Middle frontal gyrus (tissue), 1 donor: ENCODE measurements around the gene EPHB1.
"Not testable (repeated sequence)": the region's sequence is repeated elsewhere in the genome, so short reads cannot be mapped to it uniquely, and the experiment has no call there.

Source experiments
- DNase-seq: peaks from one replicate; pipeline ENCODE4 v3.0.0-alpha.2; 2015; ENCODE audit warnings: low spot score; ENCODE audit errors: extremely low spot score

The EPHB1 gene

DNA sequence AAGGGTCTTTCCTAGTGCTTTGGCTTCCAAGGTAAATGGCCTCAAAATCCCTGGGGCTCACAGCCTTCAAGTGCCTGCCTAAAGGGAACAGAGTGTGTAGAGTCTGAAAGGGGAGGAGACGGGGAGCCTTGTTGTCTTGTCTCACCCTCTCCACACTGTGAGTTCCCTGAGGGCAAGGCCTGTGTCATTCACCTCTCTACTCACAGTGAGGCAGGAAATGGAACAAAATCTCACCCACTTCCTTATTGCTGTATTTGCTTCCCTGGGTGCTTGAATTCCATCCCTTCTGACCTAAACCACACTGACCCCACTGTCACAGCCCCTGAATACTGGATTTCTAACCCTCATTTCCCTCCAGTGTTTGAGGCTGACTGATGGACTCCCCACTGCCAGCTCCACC is 197.5 kb downstream of the EPHB1 start:
- DNase-seq: no peak

- no peak for DNase-seq
These were observed 198.0 kb downstream of the EPHB1 start for GRCh38 chr3:134993011-134993410.

DNA sequence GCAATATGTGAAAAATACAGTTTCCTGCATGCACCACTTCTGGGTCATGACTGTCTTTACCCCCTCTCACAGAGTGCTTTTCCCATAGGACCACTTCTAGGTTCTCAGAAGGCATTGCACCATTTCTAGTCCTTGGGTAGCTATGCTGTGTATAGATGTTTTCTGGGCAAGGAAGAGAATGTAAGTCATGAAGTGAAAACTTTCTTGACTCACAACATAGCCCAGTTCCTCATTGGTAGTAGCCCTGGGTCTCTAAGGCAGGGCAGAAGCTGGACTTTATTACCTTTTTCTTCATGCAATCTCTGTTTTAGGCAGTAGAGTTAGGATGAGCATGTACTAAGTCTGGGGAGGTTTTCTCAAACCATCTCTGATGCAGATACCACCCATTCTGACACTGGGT is 203.1 kb downstream of the EPHB1 start:
- DNase-seq: no peak

- DNase-seq: no peak
These were observed 203.8 kb downstream of the EPHB1 start for GRCh38 chr3:134998855-134999254.

GRCh38 chr3:135000465-135000864 is 205.4 kb downstream of the EPHB1 start:
- DNase-seq: no peak

GRCh38 chr3:135005616-135006015 is 210.6 kb downstream of the EPHB1 start:
- not testable (repeated sequence) for DNase-seq

DNA sequence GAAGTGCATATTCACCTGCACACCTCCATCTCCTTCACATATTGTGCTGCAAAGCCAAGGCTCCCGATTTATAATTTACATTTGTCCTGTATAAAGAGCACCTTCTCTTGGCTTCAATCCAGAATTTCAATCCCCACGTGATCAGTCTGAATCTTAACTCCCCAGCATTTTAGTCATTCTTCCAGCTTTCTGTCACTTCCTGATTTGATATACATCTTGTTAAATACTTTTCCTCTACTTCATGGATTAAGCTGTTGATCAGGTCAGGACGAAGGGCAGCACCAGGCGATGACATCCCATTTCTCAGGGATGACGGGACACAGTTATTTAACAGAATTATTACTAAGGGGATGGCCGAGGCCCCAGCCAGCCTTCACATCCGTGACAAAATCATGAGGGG is 212.5 kb downstream of the EPHB1 start:
- DNase-seq: no peak

- no peak for DNase-seq
These were observed 213.3 kb downstream of the EPHB1 start for GRCh38 chr3:135008326-135008725.

DNA sequence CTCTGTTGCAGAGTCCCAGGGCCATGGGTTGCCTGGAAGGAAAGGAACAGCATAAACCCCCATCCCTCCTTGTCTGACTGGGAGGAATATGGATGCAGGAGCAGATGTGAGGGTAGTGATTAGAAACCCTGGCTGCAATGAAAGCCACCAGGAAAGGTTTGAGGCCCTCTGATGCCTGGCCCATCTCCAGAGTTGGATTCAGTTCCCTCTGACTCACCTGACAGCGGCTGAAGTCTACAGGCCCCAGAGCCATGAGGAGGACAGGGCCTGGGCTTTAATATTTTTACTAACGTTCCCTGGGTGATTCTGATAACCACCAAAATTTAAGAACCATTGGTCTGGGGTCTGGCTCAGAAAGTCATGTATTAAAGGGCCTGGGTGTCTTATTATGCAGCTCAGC is 214.0 kb downstream of the EPHB1 start:
- DNase-seq: no peak

- DNase-seq: no peak
These were observed 217.0 kb downstream of the EPHB1 start for GRCh38 chr3:135012101-135012500.

GRCh38 chr3:135013206-135013605 is 218.1 kb downstream of the EPHB1 start:
- no peak for DNase-seq

- DNase-seq: no peak
These were observed 219.5 kb downstream of the EPHB1 start for GRCh38 chr3:135014566-135014965.

- DNase-seq: no peak
These were observed 222.2 kb downstream of the EPHB1 start for GRCh38 chr3:135017003-135017893.

- DNase-seq: no peak
These were observed 223.3 kb downstream of the EPHB1 start for GRCh38 chr3:135018149-135018923.

DNA sequence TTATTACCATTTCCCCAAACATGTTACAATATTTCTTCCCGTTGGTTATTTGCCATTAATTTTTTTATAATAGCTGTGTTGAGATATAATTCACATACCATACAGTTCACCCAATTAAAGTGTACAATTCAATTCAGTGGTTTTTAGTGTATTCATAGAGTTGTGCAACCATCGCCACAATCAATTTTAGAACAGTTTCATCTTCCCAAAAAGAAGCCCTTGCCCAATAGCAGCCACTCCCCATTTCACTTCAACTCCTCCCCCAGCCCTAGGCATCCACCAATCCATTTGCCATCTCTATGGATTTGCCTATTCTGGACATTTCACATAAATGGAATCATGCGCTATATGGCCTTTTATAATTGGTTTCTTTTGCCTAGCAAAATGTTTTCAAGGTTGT is 225.1 kb downstream of the EPHB1 start:
- no peak for DNase-seq

- no peak for DNase-seq
These were observed 229.1 kb downstream of the EPHB1 start for GRCh38 chr3:135023996-135024658.

- not testable (repeated sequence) for DNase-seq
These were observed 235.9 kb downstream of the EPHB1 start for GRCh38 chr3:135030768-135031615.

DNA sequence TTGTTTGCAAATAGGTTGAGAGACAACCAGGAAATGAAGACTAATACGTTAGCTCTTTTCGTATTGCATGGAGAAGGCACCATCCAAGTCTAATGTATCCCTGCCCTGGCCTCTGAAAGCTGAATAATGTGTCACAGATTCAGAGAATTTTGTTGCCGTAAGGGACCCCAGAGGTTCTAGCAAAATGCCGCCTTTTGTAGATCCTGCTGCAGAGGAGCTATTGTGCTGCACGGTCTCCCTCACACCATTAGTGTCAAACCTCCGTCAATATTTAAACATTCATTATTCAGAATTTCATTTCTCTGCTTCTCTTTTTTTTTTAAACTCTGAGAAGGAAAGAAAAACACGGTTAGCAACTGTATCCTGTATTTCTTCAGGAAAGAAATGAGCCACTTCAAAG is 238.7 kb downstream of the EPHB1 start:
- DNase-seq: no peak

GRCh38 chr3:135034291-135034768 is 239.3 kb downstream of the EPHB1 start:
- DNase-seq: no peak

- no peak for DNase-seq
These were observed 239.9 kb downstream of the EPHB1 start for GRCh38 chr3:135034891-135035440.

- no peak for DNase-seq
These were observed 243.1 kb downstream of the EPHB1 start for GRCh38 chr3:135038186-135038585.
